Breast epithelium (tissue), 4 donors: Measurements from ENCODE around the gene SNX27. TPM values are rescaled to one million over a fixed set of nuclear protein-coding genes. Genes with fewer than 3 reads are reported as not detected.
A peak's percentile ranks its signal among the peaks of the same experiment; 100 is the strongest.
"Not testable (repeated sequence)": the region's sequence is repeated elsewhere in the genome, so short reads cannot be mapped to it uniquely, and the experiment has no call there.

Experiments used
- DNase-seq, 2 donors: peaks; one replicate each; pipeline ENCODE4 v3.0.0-alpha.2; 2019; ENCODE audit warnings: low spot score in 2 of 2
- H3K27ac ChIP-seq, 2 donors: fragments of 200-600 bp; sonication (generic) in 1 of 2; one replicate each; pipeline ENCODE4 v1.5.1; 2016 to 2019; ENCODE audit warnings: mild to moderate bottlenecking in 1 of 2
- H3K27me3 ChIP-seq, 2 donors: fragments of 200-600 bp; sonication (generic) in 1 of 2; one replicate each; pipeline versions ENCODE4 v1.5.1 to v1.6.0; 2017 to 2019; ENCODE audit warnings: control low read depth in 1 of 2, mild to moderate bottlenecking in 1 of 2
- H3K36me3 ChIP-seq: fragments of 200-600 bp; one replicate; pipeline ENCODE4 v1.5.1; 2019
- H3K4me1 ChIP-seq, 2 donors: fragments of 200-600 bp; sonication (generic); one replicate each; pipeline ENCODE4 v1.5.1; 2016 to 2019; ENCODE audit warnings: control low read depth in 1 of 2
- H3K4me3 ChIP-seq, 3 donors: fragments of 200-600 bp; sonication (generic); 1 replicate in 2 of 3; 2 replicates in 1 of 3; pipeline ENCODE4 v1.5.1; 2016 to 2019; ENCODE audit warnings: mild to moderate bottlenecking in 3 of 3, moderate library complexity in 2 of 3
- H3K9me3 ChIP-seq, 2 donors: fragments of 200-600 bp; sonication (generic) in 1 of 2; one replicate each; pipeline ENCODE4 v1.5.1; 2016 to 2019; ENCODE audit warnings: control low read depth in 1 of 2
- CTCF ChIP-seq, 3 donors: fragments of 450-650 bp; IDR thresholded peaks; one replicate each; pipeline ENCODE4 v1.5.1; 2016 to 2017; ENCODE audit warnings: antibody characterized with exemption in 3 of 3, mild to moderate bottlenecking in 3 of 3, moderate library complexity in 3 of 3
- POLR2A ChIP-seq: fragments of 450-650 bp; IDR thresholded peaks from one replicate; pipeline ENCODE4 v1.6.1; 2016; ENCODE audit warnings: antibody characterized with exemption, mild to moderate bottlenecking, moderate library complexity
- POLR2AphosphoS5 ChIP-seq, 3 donors: sonication (generic); formaldehyde crosslinking; IDR thresholded peaks; one replicate each; pipeline ENCODE4 v1.6.1; 2017; ENCODE audit warnings: antibody characterized with exemption in 3 of 3
- intact Hi-C: fragments of 100-400 bp; cut with DNase I; formaldehyde crosslinking; loops from one replicate; pipeline ENCODE4 v1.15.1; 2023; ENCODE audit warnings: low total_unique reads
- total RNA-seq, 3 donors: library from RNA; depleted of rRNA; stranded (reverse); fragments of >200 nt; gene quantifications; one replicate each; pipeline ENCODE4 v1.1.0, GENCODE V29; 2016

Gene SNX27
- total RNA-seq, 3 donors from 2014 or later = 41.3 to 46.8 (median 43.6) TPM

DNA sequence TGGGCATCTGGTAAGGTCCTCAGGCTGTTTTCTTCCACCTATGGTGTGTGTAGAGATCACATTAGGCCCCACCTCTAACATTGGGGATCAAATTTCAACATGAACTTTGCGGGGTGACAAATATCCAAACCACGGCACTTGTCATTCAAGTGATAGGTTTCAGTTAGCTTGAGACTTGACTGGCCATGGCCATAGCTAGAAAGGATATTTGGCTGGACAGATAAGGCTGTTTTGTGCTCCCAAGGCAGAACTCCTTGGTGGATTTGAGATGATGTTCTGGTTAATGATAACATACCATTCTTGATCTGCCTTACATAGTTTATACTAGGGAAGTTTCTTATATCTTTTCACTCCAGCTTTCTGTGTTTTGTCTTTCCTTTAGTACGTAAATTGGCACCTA is 56.2 kb downstream of the SNX27 start:
- TF ChIP-seq POLR2A = no peak
- no peak for TF ChIP-seq CTCF (IDR thresholded peaks at IDR 0.05)
- no peak for TF ChIP-seq POLR2AphosphoS5 (IDR thresholded peaks at IDR 0.05)
- intact Hi-C loops = no loop called here
- Histone ChIP-seq H3K4me1 (no peaks in the 10 kb centered on the region), H3K27ac (no peak overlapping the region), H3K9me3 (no peaks in the 10 kb centered on the region), H3K27me3 (no peaks in the 10 kb centered on the region), H3K4me3 (no peak overlapping the region), H3K36me3 (no peaks in the 10 kb centered on the region)
- no peak for DNase-seq

DNA sequence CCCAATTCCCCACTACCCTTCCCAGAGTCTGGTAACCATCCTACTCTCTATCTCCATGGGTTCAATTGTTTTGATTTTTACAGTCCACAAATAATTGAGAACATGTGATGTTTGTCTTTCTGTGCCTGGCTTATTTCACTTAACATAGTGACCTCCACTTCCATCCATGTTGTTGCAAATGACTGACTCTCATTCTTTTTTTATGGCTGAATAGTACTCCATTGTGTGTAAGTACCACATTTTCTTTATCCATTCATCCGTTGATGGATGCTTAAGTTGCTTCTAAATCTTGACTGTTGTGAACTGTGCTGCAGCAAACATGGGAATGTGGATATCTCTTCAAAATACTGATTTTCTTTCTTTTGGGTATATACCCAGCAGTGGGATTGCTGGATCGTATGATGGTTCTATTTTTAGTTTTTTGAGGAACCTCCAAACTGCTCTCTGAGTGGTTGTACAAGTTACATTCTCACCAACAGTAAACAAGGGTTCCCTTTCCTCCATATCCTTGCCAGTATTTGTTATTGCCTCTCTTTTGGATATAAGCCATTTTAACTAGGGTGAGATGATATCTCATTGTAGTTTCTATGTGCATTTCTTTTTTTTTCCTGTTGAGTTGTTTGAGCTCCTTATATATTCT is 58.3 kb downstream of the SNX27 start:
- H3K27ac ChIP-seq, H3K36me3 ChIP-seq, DNase-seq, H3K9me3 ChIP-seq, intact Hi-C loops, H3K27me3 ChIP-seq, H3K4me3 ChIP-seq, H3K4me1 ChIP-seq: not testable (repeated sequence)

DNA sequence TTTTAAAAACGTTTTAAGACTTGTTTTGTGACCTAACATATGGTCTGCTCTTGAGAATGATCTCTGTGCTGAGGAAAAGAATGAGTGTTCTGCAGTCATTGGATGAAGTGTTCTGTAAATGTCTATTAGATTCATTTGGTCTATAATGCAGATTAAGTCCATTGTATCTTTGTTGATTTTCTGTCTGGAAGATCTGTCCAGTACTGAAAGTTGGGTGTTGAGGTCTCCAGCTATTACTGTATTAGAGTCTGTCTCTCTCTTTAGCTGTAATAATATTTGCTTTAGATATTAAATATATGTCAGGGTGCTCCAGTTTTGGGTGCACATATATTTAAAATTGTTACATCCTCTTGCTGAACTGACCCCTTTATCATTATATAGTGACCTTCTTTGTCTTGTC is 61.6 kb downstream of the SNX27 start:
- no peaks in the 10 kb centered on the region for H3K27me3 ChIP-seq
- H3K36me3 ChIP-seq = no peaks in the 10 kb centered on the region
- intact Hi-C loops = no loop called here
- no peak for DNase-seq
- H3K27ac ChIP-seq = no peak overlapping the region
- no peak overlapping the region for H3K4me3 ChIP-seq
- H3K4me1 ChIP-seq = no peaks in the 10 kb centered on the region
- no peaks in the 10 kb centered on the region for H3K9me3 ChIP-seq
- no peak for TF ChIP-seq POLR2AphosphoS5 (IDR thresholded peaks at IDR 0.05)
- TF ChIP-seq CTCF (IDR thresholded peaks at IDR 0.05) = no peak
- no peak for TF ChIP-seq POLR2A

DNA sequence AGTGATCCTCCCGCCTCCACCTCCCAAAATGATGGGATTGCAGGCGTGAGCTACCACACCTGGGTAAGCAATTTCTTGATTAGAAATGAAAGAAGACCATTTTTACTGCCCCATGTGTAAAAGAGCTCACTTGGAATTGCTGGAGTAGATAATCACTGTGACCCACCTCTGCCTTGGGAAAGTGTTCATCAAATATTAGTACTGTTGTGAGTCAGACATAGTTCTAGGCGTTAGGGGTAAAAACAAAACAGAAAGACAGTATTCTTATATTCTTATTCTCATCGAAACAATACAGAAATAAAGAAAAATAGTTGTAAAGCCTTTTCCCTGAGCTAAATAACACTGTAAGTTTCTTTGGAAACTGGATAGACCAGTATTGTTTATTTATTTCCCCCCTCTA is 68.5 kb downstream of the SNX27 start:
- DNase-seq = no peak
- Histone ChIP-seq H3K36me3 (no peaks in the 10 kb centered on the region), H3K9me3 (no peaks in the 10 kb centered on the region), H3K27me3 (no peaks in the 10 kb centered on the region), H3K4me1 (no peaks in the 10 kb centered on the region), H3K27ac (peak overlapping the region; percentile 59 to 71), H3K4me3 (no peak overlapping the region)
- intact Hi-C loops = no loop called here
- TF ChIP-seq POLR2AphosphoS5 (IDR thresholded peaks at IDR 0.05) (no peak), POLR2A (no peak), CTCF (IDR thresholded peaks at IDR 0.05) (no peak)

DNA sequence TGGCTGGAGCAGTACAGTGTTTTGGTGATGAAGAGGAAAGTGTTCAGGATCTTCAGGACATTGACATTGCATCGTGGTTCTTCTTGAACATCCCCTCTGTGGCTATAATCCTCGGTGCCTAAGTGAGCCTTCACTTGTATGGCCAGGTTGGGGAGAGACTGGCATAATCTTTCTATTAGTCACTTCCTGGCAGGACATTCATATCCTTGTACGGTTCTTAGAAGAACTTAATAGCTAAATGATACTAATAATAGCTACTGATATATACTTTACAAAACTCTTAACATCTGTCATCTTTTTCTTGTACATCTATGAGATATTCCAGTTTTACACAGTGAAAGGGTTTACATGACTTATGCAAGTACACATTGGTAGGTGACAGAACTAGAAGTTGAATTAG is 69.0 kb downstream of the SNX27 start:
- Histone ChIP-seq H3K4me3 (no peak overlapping the region), H3K27me3 (no peaks in the 10 kb centered on the region), H3K27ac (peak overlapping the region; percentile 59 to 71), H3K4me1 (no peaks in the 10 kb centered on the region), H3K36me3 (no peaks in the 10 kb centered on the region), H3K9me3 (no peaks in the 10 kb centered on the region)
- DNase-seq = no peak
- TF ChIP-seq POLR2AphosphoS5 (IDR thresholded peaks at IDR 0.05) = no peak
- TF ChIP-seq POLR2A = no peak
- no peak for TF ChIP-seq CTCF (IDR thresholded peaks at IDR 0.05)
- intact Hi-C loops = no loop called here

DNA sequence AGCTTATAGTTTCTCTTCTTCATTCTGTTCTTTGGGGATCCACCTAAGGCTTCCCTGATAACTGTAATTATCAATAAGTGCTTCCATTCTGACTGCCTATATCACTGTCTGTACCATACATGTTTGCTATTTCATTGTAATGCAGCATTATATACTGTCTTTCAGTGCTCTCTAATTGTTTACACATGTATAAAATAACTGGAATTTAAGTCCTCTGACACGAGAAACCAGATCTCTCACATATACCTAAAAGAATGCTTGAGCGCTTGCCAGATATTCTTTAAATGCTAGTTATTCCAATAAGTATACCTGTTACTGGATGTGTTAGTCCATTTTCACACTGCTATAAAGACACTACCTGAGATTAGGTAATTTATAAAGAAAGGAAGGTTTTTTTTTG is 70.1 kb downstream of the SNX27 start:
- Histone ChIP-seq H3K36me3 (no peaks in the 10 kb centered on the region), H3K27ac (peak overlapping the region in 1 of 2 donors; percentile 71), H3K9me3 (no peaks in the 10 kb centered on the region), H3K4me3 (no peak overlapping the region), H3K4me1 (no peaks in the 10 kb centered on the region), H3K27me3 (no peaks in the 10 kb centered on the region)
- intact Hi-C loops = no loop called here
- no peak for DNase-seq
- TF ChIP-seq POLR2A = no peak
- TF ChIP-seq POLR2AphosphoS5 (IDR thresholded peaks at IDR 0.05) = no peak
- TF ChIP-seq CTCF (IDR thresholded peaks at IDR 0.05) = no peak

DNA sequence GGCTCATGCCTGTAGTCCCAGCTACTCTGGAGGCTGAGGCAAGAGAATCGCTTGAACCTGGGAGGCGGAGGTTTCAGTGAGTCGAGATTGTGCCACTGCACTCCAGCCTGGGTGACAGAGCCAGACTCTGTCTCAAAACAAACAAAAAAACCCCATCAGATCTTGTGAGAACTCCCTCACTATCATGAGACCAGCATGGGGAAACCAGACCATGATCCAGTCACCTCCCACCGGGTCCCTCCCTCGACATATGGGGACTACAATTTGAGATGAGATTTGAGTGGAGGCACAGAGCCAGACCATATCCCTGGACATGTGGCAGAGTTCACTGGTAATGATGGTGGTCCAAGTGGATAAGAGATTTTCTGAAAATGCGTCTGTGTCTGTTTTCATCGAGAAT is 71.1 kb downstream of the SNX27 start:
- H3K4me1 ChIP-seq, H3K36me3 ChIP-seq, H3K27ac ChIP-seq, H3K27me3 ChIP-seq, DNase-seq, intact Hi-C loops, H3K9me3 ChIP-seq, H3K4me3 ChIP-seq: not testable (repeated sequence)
